ENCODE results near the gene ABCG4. TPM values are rescaled to one million over a fixed set of nuclear protein-coding genes. Genes with fewer than 3 reads are reported as not detected.
"Not testable (repeated sequence)": the region's sequence is repeated elsewhere in the genome, so short reads cannot be mapped to it uniquely, and the experiment has no call there.

ABCG4 gene
- total RNA-seq, 1 donor from 2014 or later, result 1.3 TPM

DNA sequence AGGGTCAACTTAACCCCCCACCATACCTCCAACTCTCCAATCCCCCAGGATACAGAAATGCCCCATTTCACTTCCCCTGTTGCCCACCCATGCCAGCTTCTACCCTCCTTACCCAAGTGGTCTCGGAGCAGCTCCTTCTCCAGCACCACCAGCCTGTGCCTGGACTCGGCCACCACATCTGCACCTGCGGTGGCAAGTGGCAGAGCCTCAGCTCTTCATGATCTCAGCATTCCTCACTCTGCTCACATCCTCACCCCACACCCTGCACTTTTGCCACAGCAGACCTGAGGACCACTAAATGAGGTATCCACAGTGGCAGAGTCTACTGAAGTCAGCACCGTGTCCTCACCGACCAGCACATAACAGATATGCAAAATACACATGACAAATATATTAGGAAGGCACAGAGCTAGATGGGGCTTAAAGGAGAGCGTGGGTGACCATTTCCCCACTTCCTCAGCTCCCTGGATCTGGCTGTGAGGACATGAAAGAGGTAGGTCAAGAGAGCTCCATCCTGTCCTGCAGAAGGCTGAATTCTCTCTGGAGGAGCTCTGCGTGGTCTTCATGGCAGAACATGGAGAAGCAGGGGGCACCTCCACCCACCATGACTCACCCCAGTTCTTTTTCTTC is 46.1 kb downstream of the ABCG4 start:
- Mint-ChIP-seq H3K4me3 (no peak overlapping the region), H3K27ac (no peak overlapping the region), H3K27me3 (no peaks in the 10 kb centered on the region), H3K9me3 (no peaks in the 10 kb centered on the region), H3K4me1 (ENCODE audit: unreplicated experiment) (peaks cover 5% of the 10 kb centered on the region), H3K36me3 (no peaks in the 10 kb centered on the region)
- TF ChIP-seq, protein P1, sequence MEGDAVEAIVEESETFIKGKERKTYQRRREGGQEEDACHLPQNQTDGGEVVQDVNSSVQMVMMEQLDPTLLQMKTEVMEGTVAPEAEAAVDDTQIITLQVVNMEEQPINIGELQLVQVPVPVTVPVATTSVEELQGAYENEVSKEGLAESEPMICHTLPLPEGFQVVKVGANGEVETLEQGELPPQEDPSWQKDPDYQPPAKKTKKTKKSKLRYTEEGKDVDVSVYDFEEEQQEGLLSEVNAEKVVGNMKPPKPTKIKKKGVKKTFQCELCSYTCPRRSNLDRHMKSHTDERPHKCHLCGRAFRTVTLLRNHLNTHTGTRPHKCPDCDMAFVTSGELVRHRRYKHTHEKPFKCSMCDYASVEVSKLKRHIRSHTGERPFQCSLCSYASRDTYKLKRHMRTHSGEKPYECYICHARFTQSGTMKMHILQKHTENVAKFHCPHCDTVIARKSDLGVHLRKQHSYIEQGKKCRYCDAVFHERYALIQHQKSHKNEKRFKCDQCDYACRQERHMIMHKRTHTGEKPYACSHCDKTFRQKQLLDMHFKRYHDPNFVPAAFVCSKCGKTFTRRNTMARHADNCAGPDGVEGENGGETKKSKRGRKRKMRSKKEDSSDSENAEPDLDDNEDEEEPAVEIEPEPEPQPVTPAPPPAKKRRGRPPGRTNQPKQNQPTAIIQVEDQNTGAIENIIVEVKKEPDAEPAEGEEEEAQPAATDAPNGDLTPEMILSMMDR (conservative IDR thresholded peaks at IDR 0.05), result no peak
- no peak for DNase-seq (ENCODE audit: extremely low spot score, unreplicated experiment)

DNA sequence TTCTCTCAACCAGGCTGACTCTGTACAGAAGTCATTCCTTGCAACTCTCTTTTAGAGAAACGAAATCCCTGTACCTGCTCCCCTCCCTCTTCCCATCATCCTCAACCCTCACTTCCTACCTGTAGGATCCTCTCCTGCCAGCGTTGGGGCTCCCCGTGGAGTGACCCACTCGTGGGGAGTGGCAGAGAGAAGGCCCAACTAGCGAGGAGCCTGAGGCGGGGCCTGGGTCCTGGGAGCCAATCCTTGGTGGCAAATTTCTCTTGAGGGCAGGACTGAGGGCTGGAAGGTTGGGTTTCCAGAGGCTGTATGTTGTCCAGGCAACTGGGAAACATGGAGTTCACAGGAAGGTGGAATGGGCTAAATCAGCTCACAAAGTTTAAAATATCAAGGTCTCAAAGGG is 46.8 kb downstream of the ABCG4 start:
- no peak for DNase-seq (ENCODE audit: extremely low spot score, unreplicated experiment)
- H3K36me3 Mint-ChIP-seq, result no peaks in the 10 kb centered on the region

DNA sequence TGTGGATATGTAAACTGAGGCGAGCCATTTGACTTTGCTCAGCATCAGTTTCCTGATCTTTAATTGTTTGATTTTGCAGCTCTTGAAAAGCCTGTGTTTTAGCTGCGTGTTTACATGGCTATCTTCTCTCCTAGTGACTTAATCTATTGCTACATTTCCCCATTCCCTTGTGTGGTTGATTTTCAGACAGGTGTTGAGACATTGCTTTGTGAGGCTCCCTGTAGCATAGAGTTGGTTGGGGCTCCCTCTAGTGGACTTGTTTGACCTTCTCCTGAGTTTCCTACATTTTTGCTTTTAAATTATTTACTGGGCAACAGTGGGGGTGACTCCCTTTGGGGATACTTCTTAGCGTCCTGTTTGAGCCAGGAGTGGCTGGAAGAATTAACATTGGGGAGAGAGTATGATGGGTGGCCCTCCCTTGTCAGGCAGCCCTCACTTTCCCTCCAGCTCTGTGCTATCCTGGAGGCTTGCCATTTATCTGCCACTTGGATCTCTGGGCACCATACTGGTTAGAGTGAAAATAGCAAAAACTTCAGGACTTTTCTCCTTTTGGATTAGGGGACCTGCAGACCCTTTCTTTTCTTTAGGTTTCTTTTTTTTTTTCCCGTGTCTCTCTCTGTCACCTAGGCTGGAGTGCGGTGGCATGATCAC is 48.1 kb downstream of the ABCG4 start:
- Mint-ChIP-seq H3K9me3 (no peaks in the 10 kb centered on the region), H3K27me3 (no peaks in the 10 kb centered on the region), H3K36me3 (no peaks in the 10 kb centered on the region), H3K4me3 (no peak overlapping the region), H3K27ac (no peak overlapping the region), H3K4me1 (ENCODE audit: unreplicated experiment) (peaks cover 5% of the 10 kb centered on the region)
- no peak for DNase-seq (ENCODE audit: extremely low spot score, unreplicated experiment)
- TF ChIP-seq, protein P1 (conservative IDR thresholded peaks at IDR 0.05), result peak; percentile 91

More for the DNA sequence above, 46.8 kb downstream of the ABCG4 start:
- TF ChIP-seq, protein P1 (conservative IDR thresholded peaks at IDR 0.05), result no peak
- no peak overlapping the region for H3K27ac Mint-ChIP-seq
- peaks cover 5% of the 10 kb centered on the region for H3K4me1 Mint-ChIP-seq (ENCODE audit: unreplicated experiment)
- no peaks in the 10 kb centered on the region for H3K9me3 Mint-ChIP-seq
- no peaks in the 10 kb centered on the region for H3K27me3 Mint-ChIP-seq
- no peak overlapping the region for H3K4me3 Mint-ChIP-seq

DNA sequence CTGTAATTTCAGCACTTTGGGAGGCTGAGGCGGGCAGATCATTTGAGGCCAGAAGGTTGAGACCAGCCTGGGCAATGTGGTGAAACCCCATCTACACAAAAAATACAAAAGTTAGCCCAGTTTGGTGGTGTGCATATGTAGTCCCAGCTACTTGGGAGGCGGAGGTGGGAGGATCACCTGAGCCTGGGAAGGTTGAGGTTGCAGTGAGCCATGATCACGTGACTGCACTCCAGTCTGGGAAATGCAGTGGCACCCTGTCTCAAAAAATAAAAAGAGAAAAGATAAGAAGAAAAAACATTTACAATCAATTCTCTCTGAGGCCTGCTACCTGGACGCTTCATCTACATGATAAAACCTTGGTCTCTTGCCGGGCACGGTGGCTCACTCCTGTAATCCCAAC is 50.1 kb downstream of the ABCG4 start:
- H3K4me3 Mint-ChIP-seq, result no peak overlapping the region
- H3K9me3 Mint-ChIP-seq, result no peaks in the 10 kb centered on the region
- peaks cover 5% of the 10 kb centered on the region for H3K4me1 Mint-ChIP-seq (ENCODE audit: unreplicated experiment)
- no peaks in the 10 kb centered on the region for H3K27me3 Mint-ChIP-seq
- no peak for DNase-seq (ENCODE audit: extremely low spot score, unreplicated experiment)
- H3K27ac Mint-ChIP-seq, result no peak overlapping the region
- TF ChIP-seq, protein P1 (conservative IDR thresholded peaks at IDR 0.05), result no peak
- no peaks in the 10 kb centered on the region for H3K36me3 Mint-ChIP-seq

DNA sequence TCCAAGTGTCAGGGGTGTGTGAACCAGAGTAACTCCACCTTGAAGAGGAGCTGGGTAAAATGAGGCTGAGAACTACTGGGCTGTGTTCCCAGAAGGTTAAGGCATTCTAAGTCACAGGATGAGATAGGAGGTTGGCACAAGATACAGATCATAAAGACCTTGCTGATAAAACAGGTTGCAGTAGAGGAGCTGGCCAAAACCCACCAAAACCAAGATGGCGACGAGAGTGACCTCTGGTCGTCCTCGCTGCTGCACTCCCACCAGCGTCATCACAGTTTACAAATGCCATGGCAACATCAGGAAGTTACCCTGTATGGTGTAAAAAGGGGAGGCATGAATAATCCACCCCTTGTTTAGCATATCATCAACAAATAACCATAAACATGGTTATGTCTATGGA is 52.4 kb downstream of the ABCG4 start:
- not testable (repeated sequence) for H3K36me3 Mint-ChIP-seq; H3K9me3 Mint-ChIP-seq; H3K27ac Mint-ChIP-seq; DNase-seq (ENCODE audit: extremely low spot score, unreplicated experiment); H3K27me3 Mint-ChIP-seq; H3K4me3 Mint-ChIP-seq
- H3K4me1 Mint-ChIP-seq (ENCODE audit: unreplicated experiment), result peaks cover 12% of the 10 kb centered on the region

DNA sequence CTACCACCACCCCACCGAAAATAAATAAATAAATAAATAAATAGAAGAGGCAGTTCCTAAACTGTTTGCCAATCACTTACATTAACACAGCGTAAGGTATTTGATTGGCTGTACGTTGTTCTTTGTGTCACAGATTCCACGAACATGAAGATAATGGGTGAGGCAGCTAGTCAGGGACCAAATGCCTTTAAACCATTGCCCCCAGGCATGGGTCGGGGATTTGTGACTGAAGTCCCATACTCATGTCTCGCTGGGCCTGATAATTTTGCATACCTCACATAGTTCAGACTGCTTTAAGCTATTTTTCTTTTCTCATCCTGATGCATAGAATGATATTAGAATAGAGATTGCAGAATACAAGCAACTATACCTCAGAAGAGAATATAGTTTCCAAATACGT is 53.7 kb downstream of the ABCG4 start:
- TF ChIP-seq, protein P1 (conservative IDR thresholded peaks at IDR 0.05), result no peak
- DNase-seq (ENCODE audit: extremely low spot score, unreplicated experiment), result no peak
- Mint-ChIP-seq H3K4me3 (no peak overlapping the region), H3K27me3 (no peaks in the 10 kb centered on the region), H3K36me3 (no peaks in the 10 kb centered on the region), H3K4me1 (ENCODE audit: unreplicated experiment) (peaks cover 10% of the 10 kb centered on the region), H3K27ac (no peak overlapping the region), H3K9me3 (no peaks in the 10 kb centered on the region)
